B cell (primary cell): Measurements from ENCODE around the gene KRT14. TPM values are rescaled to one million over a fixed set of nuclear protein-coding genes. Genes with fewer than 3 reads are reported as not detected.
"Not testable (repeated sequence)": the region's sequence is repeated elsewhere in the genome, so short reads cannot be mapped to it uniquely, and the experiment has no call there.

ENCODE experiments used
- ATAC-seq: fragments of 200-7000 bp; cut with Tn5 transposase; one replicate; pipeline ENCODE4 v1.10.0; 2021; ENCODE audit warnings: low read depth, mild to moderate bottlenecking, moderate number of reproducible peaks, moderate library complexity
- CTCF ChIA-PET: fragments of 350-600 bp; sonication (Branson Sonifier 250); formaldehyde crosslinking; loops from one replicate; lab custom pipeline; 2021; ENCODE audit warnings: antibody characterized with exemption, inconsistent platforms; lab: Charles Lee
- POLR2A ChIA-PET: fragments of 350-600 bp; sonication (Branson Sonifier 250); formaldehyde crosslinking; loops from one replicate; lab custom pipeline; 2021; ENCODE audit warnings: antibody characterized with exemption; lab: Charles Lee
- DNase-seq: peaks from one replicate; pipeline ENCODE4 v3.0.0; 2013
- H2AFZ ChIP-seq: 2 replicates; pipeline ENCODE4 v1.6.1; 2012; ENCODE audit warnings: mild to moderate bottlenecking, low read depth, low read length; ENCODE audit not compliant: insufficient read depth, poor library complexity, severe bottlenecking
- H3K27ac ChIP-seq, 2 donors: 1 replicate in 1 of 2; 2 replicates in 1 of 2; pipeline ENCODE4 v1.5.1; 2012 to 2013; ENCODE audit warnings: low read length in 2 of 2, mild to moderate bottlenecking in 2 of 2, moderate library complexity in 1 of 2
- H3K27me3 ChIP-seq, 4 experiments: fragments of 200-600 bp in 1 of 4; sonication (generic) in 1 of 4; replicated peaks in 1 of 4; 1 replicate in 2 of 4; 2 replicates in 2 of 4; pipeline versions ENCODE4 v1.6.1 to v1.7.0; 2013 to 2016; ENCODE audit warnings: low read length in 3 of 4, mild to moderate bottlenecking in 2 of 4, mixed read lengths in 1 of 4, moderate library complexity in 1 of 4; ENCODE audit not compliant: insufficient read depth in 4 of 4, control insufficient read depth in 3 of 4; ENCODE audit errors: control extremely low read depth in 1 of 4
- H3K36me3 ChIP-seq, 2 experiments: replicated peaks in 1 of 2; 1 replicate in 1 of 2; 2 replicates in 1 of 2; pipeline versions ENCODE4 v1.6.1 to v1.7.1; 2013; ENCODE audit warnings: low read length in 1 of 2; ENCODE audit not compliant: insufficient read depth in 2 of 2, control insufficient read depth in 1 of 2; ENCODE audit errors: control extremely low read depth in 1 of 2, extremely low read depth in 1 of 2
- H3K4me1 ChIP-seq, 2 donors: fragments of 200-600 bp in 1 of 2; sonication (generic) in 1 of 2; 1 replicate in 1 of 2; 2 replicates in 1 of 2; pipeline versions ENCODE4 v1.5.1 to v1.6.1; 2013 to 2017; ENCODE audit warnings: low read length in 2 of 2; ENCODE audit not compliant: control insufficient read depth in 2 of 2, insufficient read depth in 2 of 2
- H3K4me2 ChIP-seq: replicated peaks from 2 replicates; pipeline ENCODE3; 2012; ENCODE audit warnings: mild to moderate bottlenecking, low read depth, low read length; ENCODE audit not compliant: poor library complexity, severe bottlenecking
- H3K4me3 ChIP-seq, 5 experiments: fragments of 200-600 bp in 1 of 5; sonication (generic) in 1 of 5; 1 replicate in 3 of 5; 2 replicates in 2 of 5; pipeline versions ENCODE4 v1.5.1 to v1.7.0; 2011 to 2016; ENCODE audit warnings: low read length in 4 of 5, mild to moderate bottlenecking in 4 of 5, low read depth in 2 of 5, control low read depth in 1 of 5, moderate library complexity in 1 of 5; ENCODE audit not compliant: insufficient read depth in 1 of 5; ENCODE audit errors: control extremely low read depth in 1 of 5, extremely low read depth in 1 of 5
- H3K79me2 ChIP-seq: fragments of 200-600 bp; sonication (generic); one replicate; pipeline ENCODE4 v1.6.0; 2016; ENCODE audit warnings: low read length; ENCODE audit not compliant: control insufficient read depth, insufficient read depth
- H3K9ac ChIP-seq: fragments of 200-600 bp; sonication (generic); 2 replicates; pipeline ENCODE4 v1.6.1; 2017; ENCODE audit warnings: mild to moderate bottlenecking, low read length, moderate library complexity
- H3K9me3 ChIP-seq, 3 donors: one replicate each; pipeline versions ENCODE4 v1.6.1 to v1.7.1; 2013; ENCODE audit warnings: low read length in 2 of 3; ENCODE audit not compliant: control insufficient read depth in 2 of 3, insufficient read depth in 1 of 3; ENCODE audit errors: control extremely low read depth in 1 of 3
- H4K20me1 ChIP-seq: 2 replicates; pipeline ENCODE4 v1.6.0; 2012; ENCODE audit warnings: mild to moderate bottlenecking, low read length; ENCODE audit not compliant: insufficient read depth, control insufficient read depth, poor library complexity, severe bottlenecking
- H3K27ac Mint-ChIP-seq: one replicate; pipeline ENCODE4 v1.8.0; 2021; ENCODE audit warnings: mixed read lengths
- H3K27me3 Mint-ChIP-seq: one replicate; pipeline ENCODE4 v1.8.0; 2021; ENCODE audit warnings: mixed read lengths
- H3K4me1 Mint-ChIP-seq: one replicate; pipeline ENCODE4 v1.8.0; 2021; ENCODE audit warnings: mixed read lengths
- H3K4me3 Mint-ChIP-seq: one replicate; pipeline ENCODE4 v1.8.0; 2021; ENCODE audit warnings: mixed read lengths
- H3K9me3 Mint-ChIP-seq: one replicate; pipeline ENCODE4 v1.8.0; 2022; ENCODE audit warnings: mixed read lengths; ENCODE audit not compliant: insufficient read depth
- WGBS: methylation state at CpG from one replicate; pipeline ENCODE4 v1.1.5; 2013; ENCODE audit warnings: missing lambda C conversion rate; ENCODE audit not compliant: insufficient coverage; 5-methylcytosine and 5-hydroxymethylcytosine counted together
- intact Hi-C: fragments of 100-400 bp; cut with micrococcal nuclease; formaldehyde crosslinking; loops from one replicate; pipeline ENCODE4 v1.10.0; 2022
- polyA plus RNA-seq: library from polyadenylated mRNA; depleted of rRNA; stranded (reverse); fragments of >200 nt; gene quantifications from 2 replicates; pipeline ENCODE4 v1.2.3, GENCODE V29; 2012
- total RNA-seq, 2 donors: library from RNA; stranded (reverse); fragments of 120-200 nt in 1 of 2; gene quantifications; 1 replicate in 1 of 2; 2 replicates in 1 of 2; pipeline versions ENCODE4 v1.2.3 to v1.2.4, GENCODE V29; 2013 to 2022

Gene KRT14
- total and polyA plus RNA-seq, 2 donors (not counting 1 experiment from before 2014, with no cell fraction given) = not detected

GRCh38 chr17:41623184-41623861, 36.6 kb upstream of the KRT14 start:
- H3K4me1 Mint-ChIP-seq, H3K4me2 ChIP-seq, H3K4me1 ChIP-seq, H3K27ac Mint-ChIP-seq, intact Hi-C loops, H4K20me1 ChIP-seq, POLR2A ChIA-PET, H3K4me3 ChIP-seq, H2AFZ ChIP-seq, H3K79me2 ChIP-seq, H3K27me3 ChIP-seq, ATAC-seq, H3K4me3 Mint-ChIP-seq, CTCF ChIA-PET, H3K9ac ChIP-seq, H3K9me3 Mint-ChIP-seq, H3K36me3 ChIP-seq, H3K9me3 ChIP-seq, DNase-seq, H3K27ac ChIP-seq: not testable (repeated sequence)
- peaks cover 29% of the 10 kb centered on the region for H3K27me3 Mint-ChIP-seq
- WGBS = 71% methylated on average over 4 of the region's 10 CpGs

GRCh38 chr17:41622340-41623183, 35.9 kb upstream of the KRT14 start:
- H3K9me3 Mint-ChIP-seq, H3K9ac ChIP-seq, H3K4me3 Mint-ChIP-seq, POLR2A ChIA-PET, H3K27me3 ChIP-seq, H3K79me2 ChIP-seq, ATAC-seq, H3K36me3 ChIP-seq, H3K27ac Mint-ChIP-seq, H3K9me3 ChIP-seq, H2AFZ ChIP-seq, H3K27ac ChIP-seq, intact Hi-C loops, H4K20me1 ChIP-seq, H3K4me1 Mint-ChIP-seq, H3K4me2 ChIP-seq, CTCF ChIA-PET, DNase-seq, H3K4me3 ChIP-seq, H3K4me1 ChIP-seq: not testable (repeated sequence)
- H3K27me3 Mint-ChIP-seq = peaks cover 27% of the 10 kb centered on the region
- 87% methylated on average over 15 of the region's 19 CpGs for WGBS
